ENCODE results near the gene MOG.

MOG gene

DNA sequence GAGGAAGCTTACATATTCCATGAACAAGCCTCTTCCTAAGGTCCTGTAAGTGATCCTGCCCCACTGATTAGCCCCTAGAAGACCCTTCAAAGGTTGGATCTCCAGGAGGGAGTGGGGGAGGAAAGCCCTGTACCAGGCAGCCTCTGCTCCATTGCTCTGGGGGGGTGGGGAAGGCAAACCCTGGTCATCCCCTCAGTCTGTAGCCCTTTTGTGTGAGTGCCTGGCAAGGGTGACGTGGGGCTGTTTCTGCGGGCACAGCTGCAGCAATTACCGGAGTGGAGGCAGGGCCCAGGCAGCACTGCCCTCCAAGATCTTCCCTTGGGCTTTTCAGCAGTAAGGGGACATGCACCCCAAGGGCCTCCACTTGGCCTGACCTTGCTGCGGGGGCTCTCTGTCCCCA is at the start of gene MOG:
MOG (plus strand) TSS at position 295 of the 400 bp plus-strand sequence. CDS start 118 bp downstream, outside the sequence.
- Histone ChIP-seq H3K9ac (ENCODE audit: low read length in 5 of 5) (no peak within 1 kb of the TSS), H3K4me1 (ENCODE audit: control insufficient read depth in 5 of 5, insufficient read depth in 5 of 5, low read length in 5 of 5) (peaks cover 0 to 2% (median 0%) of the 10 kb centered on the region in 5 donors), H3K9me3 (ENCODE audit: control insufficient read depth in 5 of 5, low read length in 5 of 5) (no peaks in the 10 kb centered on the region), H3K4me3 (ENCODE audit: low read depth in 1 of 5, low read length in 5 of 5) (no peak within 1 kb of the TSS), H3K27ac (ENCODE audit: low read depth, low read length) (no peak within 1 kb of the TSS), H3K27me3 (ENCODE audit: control insufficient read depth in 5 of 5, insufficient read depth in 4 of 5, low read length in 5 of 5) (peaks cover 7 to 15% (median 13%) of the 10 kb centered on the region in 5 donors), H3K36me3 (ENCODE audit: control insufficient read depth in 5 of 5, insufficient read depth in 5 of 5, low read length in 5 of 5) (no peaks in the 10 kb centered on the region)

DNA sequence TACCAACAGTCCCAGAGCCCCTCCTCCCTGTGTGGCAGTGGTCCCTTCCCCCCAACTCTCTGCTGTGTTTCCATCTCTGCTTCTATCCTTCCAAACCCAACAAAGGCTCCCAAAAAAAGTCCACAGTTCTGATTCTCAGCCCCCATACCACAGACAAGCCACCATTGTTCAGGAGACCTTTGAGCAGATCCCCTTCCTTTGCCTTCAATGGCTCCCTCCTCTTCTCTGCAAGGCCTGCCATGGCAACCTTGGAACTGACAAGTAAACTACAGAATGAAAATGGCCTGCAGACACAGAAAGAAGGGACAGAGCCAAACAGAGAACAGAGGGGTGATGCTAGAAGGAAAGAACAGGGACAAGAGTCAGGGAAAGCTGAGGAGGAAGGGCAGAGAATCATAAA is 48.8 kb upstream of the MOG start:
- Histone ChIP-seq H3K4me1 (ENCODE audit: control insufficient read depth in 5 of 5, insufficient read depth in 5 of 5, low read length in 5 of 5) (peaks cover 0 to 4% (median 0%) of the 10 kb centered on the region in 5 donors), H3K9ac (ENCODE audit: low read length in 5 of 5) (no peak overlapping the region), H3K9me3 (ENCODE audit: control insufficient read depth in 5 of 5, low read length in 5 of 5) (no peaks in the 10 kb centered on the region), H3K4me3 (ENCODE audit: low read depth in 1 of 5, low read length in 5 of 5) (no peak overlapping the region), H3K36me3 (ENCODE audit: control insufficient read depth in 5 of 5, insufficient read depth in 5 of 5, low read length in 5 of 5) (peaks cover 3 to 72% (median 70%) of the 10 kb centered on the region in 5 donors), H3K27ac (ENCODE audit: low read depth, low read length) (no peak overlapping the region), H3K27me3 (ENCODE audit: control insufficient read depth in 5 of 5, insufficient read depth in 4 of 5, low read length in 5 of 5) (no peaks in the 10 kb centered on the region)

DNA sequence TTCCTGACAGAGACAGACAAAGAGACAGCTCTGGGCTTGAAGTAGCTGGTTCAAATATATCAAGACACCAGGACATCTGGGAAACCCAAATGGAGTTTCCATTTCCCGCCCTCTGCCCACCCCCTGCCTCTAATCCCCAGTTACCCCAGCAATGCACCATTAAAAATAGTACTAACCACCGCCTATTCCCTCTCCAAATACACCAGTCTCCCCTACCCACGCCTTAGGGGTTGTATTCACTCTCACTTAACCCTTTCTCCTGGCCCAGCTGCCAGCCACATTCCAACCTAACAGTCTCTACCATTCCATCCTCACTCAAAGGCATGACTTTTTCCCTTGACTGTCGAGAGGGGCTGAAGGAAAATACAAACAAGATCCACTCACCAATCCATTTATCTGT is 46.4 kb upstream of the MOG start:
- H3K36me3 ChIP-seq (ENCODE audit: control insufficient read depth in 5 of 5, insufficient read depth in 5 of 5, low read length in 5 of 5) = peaks cover 13 to 71% (median 61%) of the 10 kb centered on the region in 5 donors
- H3K27ac ChIP-seq (ENCODE audit: low read depth, low read length) = no peak overlapping the region
- H3K9ac ChIP-seq (ENCODE audit: low read length in 5 of 5) = no peak overlapping the region
- H3K4me3 ChIP-seq (ENCODE audit: low read depth in 1 of 5, low read length in 5 of 5) = no peak overlapping the region
- no peaks in the 10 kb centered on the region for H3K9me3 ChIP-seq (ENCODE audit: control insufficient read depth in 5 of 5, low read length in 5 of 5)
- H3K27me3 ChIP-seq (ENCODE audit: control insufficient read depth in 5 of 5, insufficient read depth in 4 of 5, low read length in 5 of 5) = no peaks in the 10 kb centered on the region
- peaks cover 0 to 3% (median 0%) of the 10 kb centered on the region in 5 donors for H3K4me1 ChIP-seq (ENCODE audit: control insufficient read depth in 5 of 5, insufficient read depth in 5 of 5, low read length in 5 of 5)

DNA sequence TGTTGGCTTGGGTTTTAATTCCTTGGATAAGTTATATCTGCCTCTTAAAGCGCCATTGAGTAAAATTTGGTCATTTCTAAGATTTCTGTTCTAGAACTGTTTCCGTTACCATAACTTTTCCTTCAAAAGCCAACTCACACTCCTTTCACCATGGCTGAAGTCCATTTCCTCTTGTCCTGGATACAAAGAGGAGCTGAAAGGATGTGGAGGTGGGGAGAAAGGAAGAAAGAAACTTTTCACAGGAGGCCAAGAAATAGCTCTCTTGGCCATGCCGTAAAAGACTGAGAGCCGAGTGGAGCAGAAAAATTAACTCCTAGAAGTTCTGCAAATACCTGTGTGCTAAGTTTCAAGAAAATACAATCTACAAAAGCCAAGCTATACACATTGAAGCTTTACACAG is 45.5 kb upstream of the MOG start:
- Histone ChIP-seq H3K9ac (ENCODE audit: low read length in 5 of 5) (no peak overlapping the region), H3K27me3 (ENCODE audit: control insufficient read depth in 5 of 5, insufficient read depth in 4 of 5, low read length in 5 of 5) (no peaks in the 10 kb centered on the region), H3K36me3 (ENCODE audit: control insufficient read depth in 5 of 5, insufficient read depth in 5 of 5, low read length in 5 of 5) (peaks cover 13 to 62% (median 53%) of the 10 kb centered on the region in 5 donors), H3K4me3 (ENCODE audit: low read depth in 1 of 5, low read length in 5 of 5) (no peak overlapping the region), H3K4me1 (ENCODE audit: control insufficient read depth in 5 of 5, insufficient read depth in 5 of 5, low read length in 5 of 5) (no peaks in the 10 kb centered on the region), H3K27ac (ENCODE audit: low read depth, low read length) (no peak overlapping the region), H3K9me3 (ENCODE audit: control insufficient read depth in 5 of 5, low read length in 5 of 5) (no peaks in the 10 kb centered on the region)

DNA sequence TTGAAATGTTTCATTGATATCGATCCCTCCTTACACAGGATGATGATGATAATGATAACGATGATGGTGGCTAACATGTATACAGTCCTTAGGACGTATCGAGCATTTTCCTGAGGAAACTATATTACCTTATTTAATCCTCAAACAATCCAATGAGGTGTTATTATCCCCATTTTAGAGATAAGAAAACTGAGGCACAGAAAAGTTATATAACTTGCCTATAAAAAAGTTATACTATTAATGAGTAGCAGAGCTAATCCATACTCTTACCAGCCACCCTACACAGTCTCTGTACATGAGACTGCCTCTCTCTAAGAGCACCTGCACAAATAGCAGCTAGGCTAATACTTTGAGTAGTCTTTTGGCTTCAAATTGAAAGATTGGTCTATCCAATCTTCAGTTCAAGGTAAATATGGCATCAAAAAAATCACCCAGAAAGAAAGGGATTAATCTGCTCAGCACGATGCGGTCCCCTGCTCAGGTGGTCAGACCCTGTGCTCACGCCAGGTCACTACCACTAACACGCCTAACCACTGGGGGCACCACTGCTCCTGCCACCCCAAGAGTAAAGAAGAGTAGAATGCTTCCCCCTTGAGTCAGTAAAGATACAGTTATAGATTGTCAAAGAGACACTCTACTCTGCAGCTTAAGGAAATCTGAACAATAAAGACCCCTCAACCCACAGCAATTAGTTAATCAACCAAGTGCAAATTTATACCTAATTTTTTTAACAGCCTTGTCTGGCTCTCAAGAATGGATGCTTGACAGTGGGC is 38.9 kb upstream of the MOG start:
- Histone ChIP-seq H3K27me3 (ENCODE audit: control insufficient read depth in 5 of 5, insufficient read depth in 4 of 5, low read length in 5 of 5) (no peaks in the 10 kb centered on the region), H3K9me3 (ENCODE audit: control insufficient read depth in 5 of 5, low read length in 5 of 5) (no peaks in the 10 kb centered on the region), H3K4me3 (ENCODE audit: low read depth in 1 of 5, low read length in 5 of 5) (no peak overlapping the region), H3K9ac (ENCODE audit: low read length in 5 of 5) (no peak overlapping the region), H3K36me3 (ENCODE audit: control insufficient read depth in 5 of 5, insufficient read depth in 5 of 5, low read length in 5 of 5) (peaks cover 20 to 60% (median 42%) of the 10 kb centered on the region in 5 donors), H3K4me1 (ENCODE audit: control insufficient read depth in 5 of 5, insufficient read depth in 5 of 5, low read length in 5 of 5) (no peaks in the 10 kb centered on the region), H3K27ac (ENCODE audit: low read depth, low read length) (no peak overlapping the region)

DNA sequence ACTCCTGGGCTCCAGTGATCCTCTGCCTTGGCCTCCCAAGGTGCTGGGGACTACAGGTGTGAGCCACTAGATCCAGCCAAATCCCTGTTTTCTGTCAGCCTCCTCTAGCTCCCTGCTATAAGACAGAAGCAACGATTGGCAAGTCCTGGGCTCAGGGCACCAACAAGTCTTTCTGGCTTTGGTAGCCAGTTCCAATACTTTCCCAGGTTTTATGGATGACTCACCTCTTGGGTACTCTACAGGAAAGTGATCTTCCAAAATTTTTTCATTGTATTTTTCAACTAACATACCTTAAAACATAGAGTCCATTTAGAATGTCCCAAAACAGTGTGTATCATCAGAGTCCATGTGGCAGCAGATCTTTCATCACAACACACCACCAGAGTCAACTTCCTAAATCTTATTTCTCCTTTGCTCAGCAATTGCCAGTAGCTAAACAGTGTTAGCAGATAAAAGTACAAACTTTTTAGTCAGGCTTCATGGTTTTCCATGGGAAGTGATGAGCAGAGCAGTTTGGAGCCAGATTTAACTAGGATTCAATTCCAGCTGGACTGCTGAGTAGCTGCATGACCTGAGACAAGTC is 37.2 kb upstream of the MOG start:
- H3K36me3 ChIP-seq (ENCODE audit: control insufficient read depth in 5 of 5, insufficient read depth in 5 of 5, low read length in 5 of 5) = peaks cover 10 to 55% (median 40%) of the 10 kb centered on the region in 5 donors

DNA sequence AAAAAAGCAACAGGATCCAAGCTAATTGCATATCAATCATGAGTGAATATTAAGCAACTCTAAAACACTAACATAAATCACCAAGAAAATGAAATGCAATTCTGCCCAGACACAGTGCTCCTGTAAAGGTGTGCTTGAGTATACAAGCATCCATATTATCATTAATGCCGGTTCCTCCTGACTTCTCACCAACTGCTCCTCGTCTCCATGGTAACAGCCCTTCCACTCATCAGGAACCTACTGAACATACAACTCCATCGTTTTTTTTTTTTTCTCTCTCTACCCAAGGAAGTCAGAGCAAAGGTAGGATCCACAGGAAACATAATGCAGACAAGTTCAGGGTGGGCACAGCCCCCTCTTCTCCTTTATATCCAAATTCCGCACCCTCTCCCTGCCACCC is 36.3 kb upstream of the MOG start:
- H3K9me3 ChIP-seq (ENCODE audit: control insufficient read depth in 5 of 5, low read length in 5 of 5) = no peaks in the 10 kb centered on the region
- no peak overlapping the region for H3K9ac ChIP-seq (ENCODE audit: low read length in 5 of 5)
- no peak overlapping the region for H3K4me3 ChIP-seq (ENCODE audit: low read depth in 1 of 5, low read length in 5 of 5)
- H3K4me1 ChIP-seq (ENCODE audit: control insufficient read depth in 5 of 5, insufficient read depth in 5 of 5, low read length in 5 of 5) = no peaks in the 10 kb centered on the region
- H3K36me3 ChIP-seq (ENCODE audit: control insufficient read depth in 5 of 5, insufficient read depth in 5 of 5, low read length in 5 of 5) = peaks cover 10 to 54% (median 40%) of the 10 kb centered on the region in 5 donors
- H3K27me3 ChIP-seq (ENCODE audit: control insufficient read depth in 5 of 5, insufficient read depth in 4 of 5, low read length in 5 of 5) = no peaks in the 10 kb centered on the region
- no peak overlapping the region for H3K27ac ChIP-seq (ENCODE audit: low read depth, low read length)

More for the DNA sequence above, 37.2 kb upstream of the MOG start:
- Histone ChIP-seq H3K27ac (ENCODE audit: low read depth, low read length) (no peak overlapping the region), H3K4me1 (ENCODE audit: control insufficient read depth in 5 of 5, insufficient read depth in 5 of 5, low read length in 5 of 5) (no peaks in the 10 kb centered on the region), H3K27me3 (ENCODE audit: control insufficient read depth in 5 of 5, insufficient read depth in 4 of 5, low read length in 5 of 5) (no peaks in the 10 kb centered on the region), H3K4me3 (ENCODE audit: low read depth in 1 of 5, low read length in 5 of 5) (no peak overlapping the region), H3K9me3 (ENCODE audit: control insufficient read depth in 5 of 5, low read length in 5 of 5) (no peaks in the 10 kb centered on the region), H3K9ac (ENCODE audit: low read length in 5 of 5) (no peak overlapping the region)

DNA sequence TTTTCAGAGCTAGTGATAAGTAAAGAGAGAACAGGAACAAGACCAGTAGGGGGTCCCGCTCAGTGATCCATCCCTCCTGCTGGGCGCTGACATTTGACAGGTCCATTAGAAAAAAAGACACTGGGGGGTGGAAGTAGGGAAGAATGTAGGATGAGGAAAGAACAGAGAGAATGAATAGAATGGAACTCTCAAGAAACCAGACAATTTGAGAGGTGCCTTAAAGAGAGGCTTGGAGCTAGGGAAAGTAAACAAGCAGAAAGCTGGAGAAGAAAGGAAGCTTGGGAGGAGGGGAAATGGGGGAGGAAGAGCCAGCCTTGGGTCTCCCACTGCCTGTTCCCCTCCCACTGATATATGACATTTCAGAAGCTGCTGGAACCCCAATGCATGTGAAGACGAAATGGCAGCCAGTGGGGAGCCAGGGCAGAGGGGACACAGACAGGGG is 32.4 kb upstream of the MOG start:
- H3K27me3 ChIP-seq (ENCODE audit: control insufficient read depth in 5 of 5, insufficient read depth in 4 of 5, low read length in 5 of 5) = peaks cover 0 to 4% (median 0%) of the 10 kb centered on the region in 5 donors

DNA sequence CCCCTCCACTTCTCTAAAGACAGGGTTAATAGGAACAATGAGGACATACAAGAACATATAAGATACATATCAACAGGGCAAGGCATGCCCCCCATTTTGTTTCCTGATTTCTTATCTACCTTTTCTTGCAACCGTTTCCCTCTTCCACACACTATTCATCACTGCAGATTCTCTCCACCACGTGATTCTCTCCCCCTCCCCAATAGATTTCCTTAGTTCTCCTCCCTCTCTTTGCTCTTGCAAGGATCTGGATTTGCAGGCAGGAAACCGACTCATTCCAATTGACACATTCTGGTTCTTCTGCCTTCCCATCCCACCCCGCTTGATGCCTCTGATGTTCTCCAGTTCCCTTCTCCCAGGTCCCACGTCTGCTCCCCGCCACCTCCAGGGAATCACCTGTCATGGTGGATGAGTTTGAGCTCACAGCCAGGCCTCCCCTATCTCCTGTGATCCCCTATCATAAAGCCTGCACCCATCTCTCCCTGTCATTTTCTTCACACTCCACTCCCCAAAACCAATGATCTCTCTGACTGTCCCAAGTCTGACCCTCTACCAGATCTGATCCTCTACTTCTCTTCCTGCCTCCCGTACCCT is 31.5 kb upstream of the MOG start:
- Histone ChIP-seq H3K36me3 (ENCODE audit: control insufficient read depth in 5 of 5, insufficient read depth in 5 of 5, low read length in 5 of 5) (peaks cover 3 to 37% (median 24%) of the 10 kb centered on the region in 5 donors), H3K9ac (ENCODE audit: low read length in 5 of 5) (no peak overlapping the region), H3K27me3 (ENCODE audit: control insufficient read depth in 5 of 5, insufficient read depth in 4 of 5, low read length in 5 of 5) (peaks cover 0 to 7% (median 0%) of the 10 kb centered on the region in 5 donors), H3K9me3 (ENCODE audit: control insufficient read depth in 5 of 5, low read length in 5 of 5) (no peaks in the 10 kb centered on the region), H3K27ac (ENCODE audit: low read depth, low read length) (no peak overlapping the region), H3K4me1 (ENCODE audit: control insufficient read depth in 5 of 5, insufficient read depth in 5 of 5, low read length in 5 of 5) (peaks cover 0 to 16% (median 15%) of the 10 kb centered on the region in 5 donors), H3K4me3 (ENCODE audit: low read depth in 1 of 5, low read length in 5 of 5) (no peak overlapping the region)

More for the DNA sequence above, 32.4 kb upstream of the MOG start:
- no peak overlapping the region for H3K4me3 ChIP-seq (ENCODE audit: low read depth in 1 of 5, low read length in 5 of 5)
- peaks cover 0 to 16% (median 15%) of the 10 kb centered on the region in 5 donors for H3K4me1 ChIP-seq (ENCODE audit: control insufficient read depth in 5 of 5, insufficient read depth in 5 of 5, low read length in 5 of 5)
- no peak overlapping the region for H3K9ac ChIP-seq (ENCODE audit: low read length in 5 of 5)
- H3K36me3 ChIP-seq (ENCODE audit: control insufficient read depth in 5 of 5, insufficient read depth in 5 of 5, low read length in 5 of 5) = peaks cover 3 to 43% (median 30%) of the 10 kb centered on the region in 5 donors
- no peak overlapping the region for H3K27ac ChIP-seq (ENCODE audit: low read depth, low read length)
- H3K9me3 ChIP-seq (ENCODE audit: control insufficient read depth in 5 of 5, low read length in 5 of 5) = no peaks in the 10 kb centered on the region

All from subcutaneous abdominal adipose tissue (tissue), 5 donors.